Esophagus muscularis mucosa (tissue), 4 donors: ENCODE measurements around the gene IGF1R. TPM values are rescaled to one million over a fixed set of nuclear protein-coding genes. Genes with fewer than 3 reads are reported as not detected.

Experiments used
- DNase-seq: peaks from one replicate; pipeline ENCODE4 v3.0.0-alpha.2; 2017; ENCODE audit errors: extremely low spot score
- H3K27ac ChIP-seq, 4 donors: fragments of 200-600 bp; sonication (generic); replicated peaks in 1 of 4; 1 replicate in 3 of 4; 2 replicates in 1 of 4; pipeline ENCODE4 v1.5.1; 2016 to 2019; ENCODE audit warnings: mild to moderate bottlenecking in 1 of 4
- H3K27me3 ChIP-seq, 4 donors: fragments of 200-600 bp; sonication (generic); one replicate each; pipeline versions ENCODE4 v1.5.1 to v1.6.0; 2016 to 2019
- H3K36me3 ChIP-seq, 4 donors: fragments of 200-600 bp; sonication (generic); one replicate each; pipeline ENCODE4 v1.5.1; 2016 to 2019
- H3K4me1 ChIP-seq, 4 donors: fragments of 200-600 bp; sonication (generic); one replicate each; pipeline ENCODE4 v1.5.1; 2016 to 2019
- H3K4me3 ChIP-seq, 4 donors: fragments of 200-600 bp; sonication (generic); 1 replicate in 2 of 4; 2 replicates in 2 of 4; pipeline ENCODE4 v1.5.1; 2016 to 2019; ENCODE audit warnings: mild to moderate bottlenecking in 4 of 4, moderate library complexity in 1 of 4
- H3K9me3 ChIP-seq, 4 donors: fragments of 200-600 bp; sonication (generic); 1 replicate in 3 of 4; 2 replicates in 1 of 4; pipeline ENCODE4 v1.5.1; 2016 to 2019
- CTCF ChIP-seq, 3 experiments: fragments of 200-600 bp in 2 of 3; fragments of 450-650 bp in 1 of 3; sonication (generic) in 2 of 3; IDR thresholded peaks; one replicate each; pipeline ENCODE4 v1.5.1; 2017 to 2019; ENCODE audit warnings: antibody characterized with exemption in 3 of 3, mild to moderate bottlenecking in 2 of 3, moderate library complexity in 1 of 3
- EP300 ChIP-seq: sonication (generic); formaldehyde crosslinking; IDR thresholded peaks from one replicate; pipeline ENCODE4 v1.6.1; 2017; ENCODE audit warnings: antibody characterized with exemption
- POLR2A ChIP-seq: fragments of 450-650 bp; IDR thresholded peaks from one replicate; pipeline ENCODE4 v1.6.1; 2017; ENCODE audit warnings: antibody characterized with exemption, moderate library complexity, mild to moderate bottlenecking, low read depth
- POLR2AphosphoS5 ChIP-seq, 2 donors: sonication (generic); formaldehyde crosslinking; IDR thresholded peaks; one replicate each; pipeline ENCODE4 v1.6.1; 2017; ENCODE audit warnings: antibody characterized with exemption in 2 of 2
- WGBS: methylation state at CpG from one replicate; pipeline ENCODE4 v1.1.5; 2018; 5-methylcytosine and 5-hydroxymethylcytosine counted together
- intact Hi-C: fragments of 100-400 bp; cut with DNase I; formaldehyde crosslinking; loops from one replicate; pipeline ENCODE4 v1.15.1; 2023
- total RNA-seq, 4 donors: library from RNA; depleted of rRNA; stranded (reverse); fragments of >200 nt; gene quantifications; one replicate each; pipeline versions ENCODE4 v1.1.0 to v1.2.1, GENCODE V29; 2016

IGF1R gene
- total RNA-seq, 4 donors from 2014 or later, result 33.6 to 95.3 (median 49.7) TPM

DNA sequence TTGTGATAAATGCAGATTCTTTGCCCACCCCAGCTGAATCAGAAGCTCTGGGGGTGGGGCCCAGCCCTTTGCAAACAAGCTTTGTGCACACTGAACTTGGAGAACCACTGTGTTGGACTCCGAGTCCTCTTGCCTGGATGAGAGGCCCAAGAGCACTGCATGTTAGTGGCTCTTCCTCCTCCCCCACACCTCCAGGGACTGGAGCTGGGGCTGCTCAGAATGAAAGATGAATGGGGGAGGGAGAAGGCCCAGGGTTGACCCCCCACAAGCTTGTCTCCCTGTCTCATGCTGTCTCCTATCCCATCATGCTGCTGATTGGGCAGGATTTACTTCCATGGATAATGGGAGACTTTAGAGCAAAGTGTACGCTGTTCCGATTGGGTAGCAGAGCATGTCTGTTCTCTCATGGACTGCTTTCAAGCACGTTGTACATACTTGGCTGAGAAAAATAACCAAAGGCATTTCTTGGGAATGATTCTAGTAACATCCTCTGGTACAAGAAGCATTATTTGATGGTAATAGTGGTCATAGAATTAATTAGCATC lies 259.7 kb downstream of the IGF1R start:
- WGBS, result 84% methylated on average over 4 of the region's 4 CpGs
- Histone ChIP-seq H3K27me3 (no peaks in the 10 kb centered on the region), H3K9me3 (no peaks in the 10 kb centered on the region), H3K36me3 (peaks cover 8 to 53% (median 33%) of the 10 kb centered on the region in 4 donors), H3K27ac (peak overlapping the region in 2 of 4 donors; percentile 40), H3K4me3 (no peak overlapping the region), H3K4me1 (peaks cover 24 to 38% (median 28%) of the 10 kb centered on the region in 4 donors)
- intact Hi-C loops, result no loop called here
- DNase-seq, result no peak
- no peak for TF ChIP-seq EP300
- TF ChIP-seq CTCF (IDR thresholded peaks at IDR 0.05), result no peak
- no peak for TF ChIP-seq POLR2AphosphoS5 (IDR thresholded peaks at IDR 0.05)
- TF ChIP-seq POLR2A, result no peak

- DNase-seq, result no peak
Measured at GRCh38 chr15:98909968-98910885, 261.9 kb downstream of the IGF1R start.

GRCh38 chr15:98914626-98915025 lies 266.3 kb downstream of the IGF1R start:
- Histone ChIP-seq H3K4me3 (no peak overlapping the region), H3K36me3 (peaks cover 23 to 88% (median 79%) of the 10 kb centered on the region in 4 donors), H3K4me1 (peaks cover 15 to 20% (median 18%) of the 10 kb centered on the region in 4 donors), H3K27ac (peak overlapping the region in 1 of 4 donors; percentile 17), H3K27me3 (no peaks in the 10 kb centered on the region), H3K9me3 (no peaks in the 10 kb centered on the region)
- intact Hi-C loops, result loop anchor here (10.0 kb wide), 1 partner anchor 140 kb away; no protein-coding TSS in a partner anchor
- no peak for DNase-seq
- TF ChIP-seq POLR2A (no peak), EP300 (no peak), POLR2AphosphoS5 (IDR thresholded peaks at IDR 0.05) (peak in 1 of 2 donors; percentile 60)
- 46% methylated on average over 7 of the region's 7 CpGs for WGBS

More at GRCh38 chr15:98909968-98910885, 261.9 kb downstream of the IGF1R start:
- Histone ChIP-seq H3K4me1 (peaks cover 36 to 44% (median 37%) of the 10 kb centered on the region in 4 donors), H3K4me3 (no peak overlapping the region), H3K27ac (no peak overlapping the region), H3K36me3 (peaks cover 8 to 69% (median 46%) of the 10 kb centered on the region in 4 donors), H3K9me3 (no peaks in the 10 kb centered on the region), H3K27me3 (no peaks in the 10 kb centered on the region)
- TF ChIP-seq POLR2A (no peak), CTCF (IDR thresholded peaks at IDR 0.05) (no peak), POLR2AphosphoS5 (IDR thresholded peaks at IDR 0.05) (no peak), EP300 (no peak)
- WGBS, result 84% methylated on average over 20 of the region's 21 CpGs
- intact Hi-C loops, result loop anchor here (10.0 kb wide), 1 partner anchor 145 kb away; no protein-coding TSS in a partner anchor

DNA sequence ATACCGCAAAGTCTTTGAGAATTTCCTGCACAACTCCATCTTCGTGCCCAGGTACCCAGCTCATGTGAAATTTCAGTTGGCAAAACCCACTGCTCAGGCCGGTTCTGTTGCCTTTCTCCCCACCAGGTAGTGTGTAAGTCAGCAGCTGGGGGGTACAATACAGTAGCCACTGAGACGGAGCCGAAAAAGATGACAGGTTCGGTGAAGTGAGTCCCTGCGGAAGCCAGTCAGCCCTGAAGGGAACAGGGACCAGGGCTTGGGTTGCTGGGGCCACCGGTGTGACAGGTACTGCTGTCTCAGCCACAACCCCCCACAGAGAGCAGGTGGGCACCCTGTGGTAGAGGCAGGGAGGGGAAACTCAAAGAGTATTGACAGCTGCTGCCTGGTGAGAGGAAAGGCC lies 268.5 kb downstream of the IGF1R start:
- intact Hi-C loops, result loop anchor here (10.0 kb wide), 1 partner anchor 138 kb away; no protein-coding TSS in a partner anchor
- peaks cover 18 to 86% (median 68%) of the 10 kb centered on the region in 4 donors for H3K36me3 ChIP-seq
- H3K9me3 ChIP-seq, result no peaks in the 10 kb centered on the region
- no peak overlapping the region for H3K27ac ChIP-seq
- no peak for DNase-seq
- H3K4me3 ChIP-seq, result no peak overlapping the region
- 93% methylated on average over 8 of the region's 8 CpGs for WGBS
- H3K27me3 ChIP-seq, result no peaks in the 10 kb centered on the region
- TF ChIP-seq CTCF (IDR thresholded peaks at IDR 0.05) (no peak), POLR2AphosphoS5 (IDR thresholded peaks at IDR 0.05) (no peak), EP300 (no peak), POLR2A (no peak)
- H3K4me1 ChIP-seq, result peaks cover 15 to 20% (median 18%) of the 10 kb centered on the region in 4 donors

DNA sequence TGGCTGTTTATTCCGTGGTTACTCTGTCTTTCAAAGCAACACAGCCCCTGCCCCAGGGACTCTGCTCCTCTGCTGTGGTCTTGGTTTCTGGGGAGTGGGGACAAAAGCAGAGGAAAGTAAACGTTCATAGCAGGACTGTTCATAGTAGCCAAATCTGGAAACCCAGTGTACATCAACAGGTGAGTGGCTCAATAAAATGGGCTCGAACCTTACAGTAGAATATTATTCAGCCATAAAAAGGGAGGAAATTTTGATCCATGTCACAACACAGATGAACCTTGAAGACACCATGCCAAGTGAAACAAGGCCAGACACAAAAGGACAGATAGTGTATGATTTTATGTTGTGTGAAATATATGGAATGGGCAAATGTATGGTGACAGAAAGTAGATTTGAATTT lies 269.1 kb downstream of the IGF1R start:
- TF ChIP-seq POLR2A (no peak), POLR2AphosphoS5 (IDR thresholded peaks at IDR 0.05) (no peak), CTCF (IDR thresholded peaks at IDR 0.05) (no peak), EP300 (no peak)
- H3K9me3 ChIP-seq, result no peaks in the 10 kb centered on the region
- no peak overlapping the region for H3K27ac ChIP-seq
- WGBS, result 96% methylated on average over 3 of the region's 3 CpGs
- no peak for DNase-seq
- intact Hi-C loops, result loop anchor here (10.0 kb wide), 1 partner anchor 137 kb away; no protein-coding TSS in a partner anchor
- no peaks in the 10 kb centered on the region for H3K27me3 ChIP-seq
- H3K4me1 ChIP-seq, result peaks cover 15 to 20% (median 18%) of the 10 kb centered on the region in 4 donors
- H3K4me3 ChIP-seq, result no peak overlapping the region
- H3K36me3 ChIP-seq, result peaks cover 23 to 86% (median 68%) of the 10 kb centered on the region in 4 donors
